Stimulated activated CD8-positive, alpha-beta memory T cell treated with anti-CD3 and anti-CD28 coated beads, Interleukin-7, amount 100 ng/mL, for 4 hours (primary cell): ENCODE data around the gene JAK1.

Experiments used
- DNase-seq, 2 donors: peaks; one replicate each; pipeline ENCODE4 v3.0.0-alpha.2; 2020; ENCODE audit warnings: low read depth in 2 of 2

JAK1 gene

GRCh38 chr1:64980745-64981600 is 14.6 kb upstream of the JAK1 start:
- no peak for DNase-seq

GRCh38 chr1:64979358-64979757 is 13.0 kb upstream of the JAK1 start:
- no peak for DNase-seq

GRCh38 chr1:64976361-64976760 is 10.0 kb upstream of the JAK1 start:
- no peak for DNase-seq

GRCh38 chr1:64975740-64976139 is 9.4 kb upstream of the JAK1 start:
- DNase-seq: no peak

GRCh38 chr1:64975127-64975526 is 8.8 kb upstream of the JAK1 start:
- no peak for DNase-seq

GRCh38 chr1:64974288-64974825 is 8.0 kb upstream of the JAK1 start:
- no peak for DNase-seq

- no peak for DNase-seq
Measured at GRCh38 chr1:64973061-64973647, 6.8 kb upstream of the JAK1 start.

GRCh38 chr1:64969305-64970046 is 3.1 kb upstream of the JAK1 start:
- DNase-seq: no peak

GRCh38 chr1:64967381-64967780 is 1.0 kb upstream of the JAK1 start:
- no peak for DNase-seq

- peak; percentile 34 to 67 for DNase-seq
Measured at GRCh38 chr1:64965366-64966157, 787 bp downstream of the JAK1 start.

- DNase-seq: no peak
Measured at GRCh38 chr1:64963466-64963865, 2.9 kb downstream of the JAK1 start.

GRCh38 chr1:64962441-64962840 is 3.9 kb downstream of the JAK1 start:
- peak in 1 of 2 donors; percentile 5 for DNase-seq

GRCh38 chr1:64961923-64962322 is 4.4 kb downstream of the JAK1 start:
- DNase-seq: no peak

- DNase-seq: no peak
Measured at GRCh38 chr1:64960731-64961130, 5.6 kb downstream of the JAK1 start.

- DNase-seq: no peak
Measured at GRCh38 chr1:64959986-64960385, 6.4 kb downstream of the JAK1 start.

- no peak for DNase-seq
Measured at GRCh38 chr1:64956733-64957441, 9.5 kb downstream of the JAK1 start.

GRCh38 chr1:64956010-64956640 is 10.2 kb downstream of the JAK1 start:
- no peak for DNase-seq

GRCh38 chr1:64955097-64956009 is 11.0 kb downstream of the JAK1 start:
- no peak for DNase-seq

GRCh38 chr1:64953241-64953640 is 13.1 kb downstream of the JAK1 start:
- DNase-seq: no peak
